ENCODE results near the gene LMNB1. TPM values are rescaled to one million over a fixed set of nuclear protein-coding genes. Genes with fewer than 3 reads are reported as not detected.
A peak's percentile ranks its signal among the peaks of the same experiment; 100 is the strongest.

The LMNB1 gene
- total RNA-seq, 1 experiment from 2014 or later = 211 TPM

DNA sequence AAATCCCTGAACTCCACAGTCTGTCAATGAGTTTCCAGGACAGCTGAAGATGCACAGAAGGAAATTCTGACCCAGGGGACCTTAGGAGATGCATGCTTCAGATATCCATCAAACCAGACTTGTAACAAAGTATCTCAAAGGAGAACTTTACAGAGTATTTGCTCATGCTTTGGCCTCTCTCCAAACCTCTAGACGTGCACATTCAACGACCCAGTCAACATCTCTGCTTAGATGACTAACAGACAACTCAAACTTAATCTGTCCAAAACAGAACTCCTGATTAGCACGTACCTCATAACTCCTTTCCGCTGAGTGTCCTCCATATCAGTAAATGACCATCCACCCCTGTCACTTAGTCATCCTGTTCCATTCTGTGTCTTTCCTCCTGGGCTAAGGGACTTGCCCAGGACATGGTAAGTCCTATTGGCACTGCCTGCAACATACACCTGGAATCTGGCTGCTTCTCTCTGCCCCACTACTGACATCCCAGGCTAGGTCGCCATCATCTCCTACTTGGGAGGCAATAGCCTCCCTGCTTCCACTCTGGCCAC, 107.4 kb downstream of the LMNB1 start:
- Histone ChIP-seq H3K18ac (ENCODE audit: insufficient read length, low read depth, low read length) (no peak overlapping the region), H2BK120ac (ENCODE audit: low read depth, low read length, poor library complexity, severe bottlenecking) (no peak overlapping the region), H4K91ac (ENCODE audit: insufficient read length, low read depth, low read length) (no peak overlapping the region), H3K4ac (ENCODE audit: low read depth, low read length) (no peak overlapping the region), H3T11ph (ENCODE audit: low read length) (no peak overlapping the region), H3K4me2 (ENCODE audit: insufficient read depth, insufficient read length, low read length) (no peak overlapping the region), H3K79me1 (ENCODE audit: insufficient read depth, low read depth, low read length, poor library complexity, severe bottlenecking) (no peaks in the 10 kb centered on the region), H2BK5ac (ENCODE audit: insufficient read length, low read length) (no peak overlapping the region), H2BK20ac (ENCODE audit: low read depth, low read length, poor library complexity, severe bottlenecking) (no peak overlapping the region), H3K4me1 (ENCODE audit: insufficient read depth, low read length) (no peaks in the 10 kb centered on the region; the same call in 1 of the 2 replicates), H3K27ac (ENCODE audit: insufficient read length, low read depth, low read length) (no peak overlapping the region), H2BK15ac (ENCODE audit: low read depth, low read length) (no peak overlapping the region), H2BK12ac (ENCODE audit: insufficient read length, low read depth, low read length) (no peak overlapping the region), H3K9me3 (ENCODE audit: control insufficient read depth, low read depth, low read length) (no peaks in the 10 kb centered on the region), H4K20me1 (ENCODE audit: control insufficient read depth, insufficient read depth, insufficient read length) (no peaks in the 10 kb centered on the region), H3K14ac (ENCODE audit: insufficient read depth, low read length) (no peak overlapping the region), H2AK5ac (ENCODE audit: insufficient read length, low read length) (no peak overlapping the region), H3K56ac (ENCODE audit: insufficient read length, low read depth, low read length) (no peak overlapping the region), H3K23ac (ENCODE audit: insufficient read length, low read depth, low read length) (no peak overlapping the region), H3K27me3 (ENCODE audit: insufficient read depth, low read length) (no peaks in the 10 kb centered on the region), H4K5ac (ENCODE audit: insufficient read length, low read depth, low read length) (no peak overlapping the region), H3K23me2 (ENCODE audit: insufficient read length, low read depth, low read length, poor library complexity, severe bottlenecking) (no peaks in the 10 kb centered on the region), H2AFZ (ENCODE audit: low read length) (no peak overlapping the region), H3K79me2 (ENCODE audit: insufficient read depth, low read length) (no peaks in the 10 kb centered on the region; the same call in 1 of the 2 replicates), H3K9ac (ENCODE audit: extremely low read depth, insufficient read length, low read length) (no peak overlapping the region), H4K8ac (replicated peaks; ENCODE audit: insufficient read length, low read depth, low read length) (no peak overlapping the region)
- no peak for DNase-seq
- Mint-ChIP-seq H3K9me3 (no peaks in the 10 kb centered on the region), H3K4me3 (no peak overlapping the region), H3K4me1 (peaks cover 3 to 10% of the 10 kb centered on the region in 2 experiments; a peak in 3 of 4 replicates), H3K27ac (0 out of 7 replicates have a peak overlapping the region, but pooled peaks of 1 of the 3 experiments have one; percentile 5), H3K27me3 (ENCODE audit: low read depth) (no peaks in the 10 kb centered on the region), H3K36me3 (ENCODE audit: insufficient read depth in 1 of 3, low read depth in 3 of 3) (peaks cover 0 to 3% (median 0%) of the 10 kb centered on the region in 3 experiments; a peak in 2 of 7 replicates)
- WGBS (ENCODE audit: extremely low coverage, insufficient read length, low lambda C conversion rate) = no CpG with 5 or more reads among the region's 5 CpGs
- TF ChIP-seq, protein P1, sequence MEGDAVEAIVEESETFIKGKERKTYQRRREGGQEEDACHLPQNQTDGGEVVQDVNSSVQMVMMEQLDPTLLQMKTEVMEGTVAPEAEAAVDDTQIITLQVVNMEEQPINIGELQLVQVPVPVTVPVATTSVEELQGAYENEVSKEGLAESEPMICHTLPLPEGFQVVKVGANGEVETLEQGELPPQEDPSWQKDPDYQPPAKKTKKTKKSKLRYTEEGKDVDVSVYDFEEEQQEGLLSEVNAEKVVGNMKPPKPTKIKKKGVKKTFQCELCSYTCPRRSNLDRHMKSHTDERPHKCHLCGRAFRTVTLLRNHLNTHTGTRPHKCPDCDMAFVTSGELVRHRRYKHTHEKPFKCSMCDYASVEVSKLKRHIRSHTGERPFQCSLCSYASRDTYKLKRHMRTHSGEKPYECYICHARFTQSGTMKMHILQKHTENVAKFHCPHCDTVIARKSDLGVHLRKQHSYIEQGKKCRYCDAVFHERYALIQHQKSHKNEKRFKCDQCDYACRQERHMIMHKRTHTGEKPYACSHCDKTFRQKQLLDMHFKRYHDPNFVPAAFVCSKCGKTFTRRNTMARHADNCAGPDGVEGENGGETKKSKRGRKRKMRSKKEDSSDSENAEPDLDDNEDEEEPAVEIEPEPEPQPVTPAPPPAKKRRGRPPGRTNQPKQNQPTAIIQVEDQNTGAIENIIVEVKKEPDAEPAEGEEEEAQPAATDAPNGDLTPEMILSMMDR (conservative IDR thresholded peaks at IDR 0.05) = no peak

Other genes starting within 250 kb of the LMNB1 start
- 142 and 148 TPM in 2 replicates for gene ALDH7A1, start 181.9 kb upstream of the LMNB1 start, total RNA-seq (2021)
- 62.9 and 65.6 TPM in 2 replicates for gene PHAX, start 176.2 kb upstream of the LMNB1 start, total RNA-seq (2021)

Measured in H9 (cell line).